HL-60 (cell line): ENCODE measurements around the gene BEGAIN.

Experiments used
- DNase-seq, 2 experiments: peaks; one replicate each; pipeline ENCODE4 v3.0.0-alpha.2; 2010 to 2020; ENCODE audit warnings: low read depth in 1 of 2, low spot score in 1 of 2
- H3K27ac ChIP-seq: fragments of 250-450 bp; sonication (Bioruptor Pico); replicated peaks from 2 replicates; pipeline ENCODE4 v1.5.1; 2020; ENCODE audit warnings: mild to moderate bottlenecking, moderate library complexity
- H3K27me3 ChIP-seq: fragments of 250-450 bp; sonication (Bioruptor Pico); 2 replicates; pipeline ENCODE4 v1.5.1; 2021; ENCODE audit warnings: mild to moderate bottlenecking, moderate library complexity; ENCODE audit not compliant: insufficient read depth, poor library complexity, severe bottlenecking
- H3K4me3 ChIP-seq: replicated peaks from 2 replicates; pipeline ENCODE4 v1.5.1; 2011; ENCODE audit warnings: mild to moderate bottlenecking, control low read depth, low read length; ENCODE audit not compliant: insufficient read depth
- GABPA ChIP-seq: IDR thresholded peaks from 2 replicates; pipeline ENCODE4 v1.6.1; 2012; ENCODE audit warnings: low read depth
- POLR2AphosphoS5 ChIP-seq: IDR thresholded peaks from 2 replicates; pipeline ENCODE4 v1.6.1; 2012; ENCODE audit warnings: low read depth
- SPI1 ChIP-seq: IDR thresholded peaks from 2 replicates; pipeline ENCODE4 v1.6.1; 2012; ENCODE audit warnings: low read depth, mild to moderate bottlenecking, borderline replicate concordance
- TF ChIP-seq, protein P1 (sequence below): IDR thresholded peaks from one replicate; pipeline ENCODE4 v1.5.1; 2011; ENCODE audit warnings: low read length, control low read depth, inconsistent platforms; ENCODE audit not compliant: insufficient read depth
- TF ChIP-seq, protein P2 (sequence below): IDR thresholded peaks from 2 replicates; pipeline ENCODE4 v1.6.1; 2012; ENCODE audit warnings: low read depth; ENCODE audit not compliant: insufficient replicate concordance

BEGAIN gene

DNA sequence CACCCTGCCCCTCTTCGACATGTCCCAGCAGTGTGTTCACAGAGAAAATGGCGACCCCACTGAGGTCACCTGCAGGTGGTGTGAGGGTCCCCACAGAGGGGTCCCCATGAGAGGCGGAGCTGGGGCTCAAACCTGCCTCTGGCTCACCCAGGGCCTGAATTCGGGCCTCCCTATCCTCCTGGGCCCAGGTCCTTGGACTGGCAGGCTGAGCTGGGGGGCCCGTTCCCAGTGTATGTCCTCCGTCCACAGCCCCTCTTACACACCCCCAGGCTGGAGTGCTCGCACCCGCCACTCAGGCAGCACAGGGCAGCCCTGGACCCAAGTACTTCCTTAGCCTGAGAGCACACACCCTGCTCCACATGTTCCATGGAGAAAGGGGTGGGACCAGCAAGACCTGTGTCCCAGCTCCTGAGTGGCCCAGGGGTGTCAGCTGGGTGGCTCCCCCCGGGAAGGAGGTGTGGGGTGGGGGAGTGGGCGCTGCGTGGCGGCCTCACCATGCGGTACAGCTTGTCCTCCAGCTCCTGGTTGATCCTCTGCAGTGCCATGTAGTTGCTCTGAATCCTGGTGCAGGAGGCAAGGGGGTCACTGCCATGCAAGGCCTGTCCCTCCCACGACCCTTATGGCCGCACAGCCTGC lies 42.6 kb downstream of the BEGAIN start:
- Histone ChIP-seq H3K27me3 (no peaks in the 10 kb centered on the region), H3K4me3 (no peak overlapping the region), H3K27ac (no peak overlapping the region)
- no peak for DNase-seq
- TF ChIP-seq, protein P1, sequence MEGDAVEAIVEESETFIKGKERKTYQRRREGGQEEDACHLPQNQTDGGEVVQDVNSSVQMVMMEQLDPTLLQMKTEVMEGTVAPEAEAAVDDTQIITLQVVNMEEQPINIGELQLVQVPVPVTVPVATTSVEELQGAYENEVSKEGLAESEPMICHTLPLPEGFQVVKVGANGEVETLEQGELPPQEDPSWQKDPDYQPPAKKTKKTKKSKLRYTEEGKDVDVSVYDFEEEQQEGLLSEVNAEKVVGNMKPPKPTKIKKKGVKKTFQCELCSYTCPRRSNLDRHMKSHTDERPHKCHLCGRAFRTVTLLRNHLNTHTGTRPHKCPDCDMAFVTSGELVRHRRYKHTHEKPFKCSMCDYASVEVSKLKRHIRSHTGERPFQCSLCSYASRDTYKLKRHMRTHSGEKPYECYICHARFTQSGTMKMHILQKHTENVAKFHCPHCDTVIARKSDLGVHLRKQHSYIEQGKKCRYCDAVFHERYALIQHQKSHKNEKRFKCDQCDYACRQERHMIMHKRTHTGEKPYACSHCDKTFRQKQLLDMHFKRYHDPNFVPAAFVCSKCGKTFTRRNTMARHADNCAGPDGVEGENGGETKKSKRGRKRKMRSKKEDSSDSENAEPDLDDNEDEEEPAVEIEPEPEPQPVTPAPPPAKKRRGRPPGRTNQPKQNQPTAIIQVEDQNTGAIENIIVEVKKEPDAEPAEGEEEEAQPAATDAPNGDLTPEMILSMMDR, result no peak
- TF ChIP-seq POLR2AphosphoS5 (no peak), SPI1 (no peak), GABPA (no peak)
- TF ChIP-seq, protein P2, sequence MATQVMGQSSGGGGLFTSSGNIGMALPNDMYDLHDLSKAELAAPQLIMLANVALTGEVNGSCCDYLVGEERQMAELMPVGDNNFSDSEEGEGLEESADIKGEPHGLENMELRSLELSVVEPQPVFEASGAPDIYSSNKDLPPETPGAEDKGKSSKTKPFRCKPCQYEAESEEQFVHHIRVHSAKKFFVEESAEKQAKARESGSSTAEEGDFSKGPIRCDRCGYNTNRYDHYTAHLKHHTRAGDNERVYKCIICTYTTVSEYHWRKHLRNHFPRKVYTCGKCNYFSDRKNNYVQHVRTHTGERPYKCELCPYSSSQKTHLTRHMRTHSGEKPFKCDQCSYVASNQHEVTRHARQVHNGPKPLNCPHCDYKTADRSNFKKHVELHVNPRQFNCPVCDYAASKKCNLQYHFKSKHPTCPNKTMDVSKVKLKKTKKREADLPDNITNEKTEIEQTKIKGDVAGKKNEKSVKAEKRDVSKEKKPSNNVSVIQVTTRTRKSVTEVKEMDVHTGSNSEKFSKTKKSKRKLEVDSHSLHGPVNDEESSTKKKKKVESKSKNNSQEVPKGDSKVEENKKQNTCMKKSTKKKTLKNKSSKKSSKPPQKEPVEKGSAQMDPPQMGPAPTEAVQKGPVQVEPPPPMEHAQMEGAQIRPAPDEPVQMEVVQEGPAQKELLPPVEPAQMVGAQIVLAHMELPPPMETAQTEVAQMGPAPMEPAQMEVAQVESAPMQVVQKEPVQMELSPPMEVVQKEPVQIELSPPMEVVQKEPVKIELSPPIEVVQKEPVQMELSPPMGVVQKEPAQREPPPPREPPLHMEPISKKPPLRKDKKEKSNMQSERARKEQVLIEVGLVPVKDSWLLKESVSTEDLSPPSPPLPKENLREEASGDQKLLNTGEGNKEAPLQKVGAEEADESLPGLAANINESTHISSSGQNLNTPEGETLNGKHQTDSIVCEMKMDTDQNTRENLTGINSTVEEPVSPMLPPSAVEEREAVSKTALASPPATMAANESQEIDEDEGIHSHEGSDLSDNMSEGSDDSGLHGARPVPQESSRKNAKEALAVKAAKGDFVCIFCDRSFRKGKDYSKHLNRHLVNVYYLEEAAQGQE, result no peak

DNA sequence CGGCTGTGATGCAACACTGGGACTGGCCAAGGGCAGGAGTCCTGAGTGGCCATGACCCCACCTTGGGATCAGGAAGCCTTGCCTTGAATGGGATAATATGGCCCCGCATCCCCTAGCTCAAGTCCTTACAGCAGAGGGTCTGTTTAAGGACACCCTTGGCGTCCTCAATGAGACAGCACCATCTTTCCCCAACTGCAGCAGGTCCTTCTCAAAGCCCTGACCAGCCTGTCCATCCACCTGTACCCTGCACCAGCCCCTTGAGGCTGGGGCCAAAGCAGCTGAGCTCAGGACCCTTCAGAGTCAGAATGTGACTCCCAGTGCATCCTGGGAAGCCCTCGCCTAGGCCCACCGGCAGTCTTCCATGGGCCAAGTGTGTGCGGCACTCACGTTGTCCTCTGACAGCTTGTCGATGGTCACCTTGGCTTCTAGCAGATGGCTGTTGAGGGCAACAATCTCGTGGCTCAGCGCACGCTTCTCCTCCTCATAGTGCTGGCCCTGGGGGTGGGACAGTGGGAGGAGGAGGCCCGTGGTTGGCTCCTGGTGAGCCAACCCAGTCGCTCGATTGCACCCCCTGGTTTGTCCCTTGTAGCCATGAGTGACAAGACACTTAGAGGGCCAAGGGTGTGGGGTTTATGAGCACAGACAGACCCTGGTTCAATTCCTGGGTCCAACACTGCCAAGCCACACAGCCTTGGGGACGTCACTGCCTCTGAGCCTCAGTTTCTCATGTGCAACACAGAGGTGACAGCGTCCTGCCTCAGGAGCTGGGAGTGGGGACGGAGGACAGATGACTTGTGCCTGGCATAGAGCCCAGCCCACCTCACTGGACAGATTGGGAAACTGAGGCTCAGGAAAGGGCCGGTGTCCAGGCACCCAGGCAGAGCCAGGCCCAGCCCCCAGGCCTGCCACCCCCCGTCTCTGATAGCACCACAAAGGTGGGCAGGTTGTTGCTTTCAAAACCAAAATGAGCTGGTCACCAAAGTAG lies 43.5 kb downstream of the BEGAIN start:
- no peak overlapping the region for H3K4me3 ChIP-seq
- DNase-seq, result no peak
- TF ChIP-seq POLR2AphosphoS5 (no peak), SPI1 (no peak), GABPA (no peak)
- TF ChIP-seq, protein P2, result no peak
- TF ChIP-seq, protein P1, result no peak
- no peaks in the 10 kb centered on the region for H3K27me3 ChIP-seq
- H3K27ac ChIP-seq, result no peak overlapping the region

DNA sequence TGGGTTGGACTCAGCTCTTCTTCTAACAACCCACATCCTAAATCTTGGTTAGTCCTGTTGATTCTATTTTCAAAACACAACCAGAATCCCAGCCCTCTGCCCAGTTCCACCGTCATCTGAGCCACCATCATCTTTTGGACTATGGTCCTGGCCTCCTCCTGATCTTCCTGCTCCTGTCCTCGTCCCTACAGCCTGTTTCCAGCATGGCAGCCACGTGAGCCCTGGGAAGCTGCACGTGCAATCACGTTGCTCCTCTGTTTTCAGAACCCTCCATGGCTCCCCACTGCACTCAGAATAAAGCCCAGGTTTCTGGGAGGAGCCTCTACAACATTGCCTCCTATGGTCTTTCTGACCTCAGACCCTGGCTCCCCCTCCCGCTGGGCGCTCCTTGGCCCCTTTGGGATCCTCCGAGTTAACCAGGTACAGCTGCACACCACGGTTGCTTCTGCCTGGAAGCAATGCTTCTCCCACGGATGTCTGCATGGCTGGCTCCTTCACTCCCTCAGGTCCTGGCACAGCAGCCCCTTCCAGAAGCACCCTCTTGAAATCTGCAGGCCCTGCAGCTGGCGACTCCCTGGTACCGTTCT lies 44.5 kb downstream of the BEGAIN start:
- H3K4me3 ChIP-seq, result no peak overlapping the region
- TF ChIP-seq, protein P2, result no peak
- TF ChIP-seq, protein P1, result no peak
- no peak overlapping the region for H3K27ac ChIP-seq
- DNase-seq, result no peak
- no peaks in the 10 kb centered on the region for H3K27me3 ChIP-seq
